HepG2 (cell line): Measurements from ENCODE around the gene SYTL3. TPM values are rescaled to one million over a fixed set of nuclear protein-coding genes. Genes with fewer than 3 reads are reported as not detected.
A peak's percentile ranks its signal among the peaks of the same experiment; 100 is the strongest.

ENCODE experiments used
- ATAC-seq: fragments of 200-7000 bp; cut with Tn5 transposase; 3 replicates; pipeline ENCODE4 v1.9.1; 2020; ENCODE audit warnings: mild to moderate bottlenecking, moderate library complexity
- BruUV-seq: library from RNA; stranded (reverse); fragments of 400-500 nt; replicated peaks from 2 replicates; lab custom pipeline; 2021; lab: Mats Ljungman, UMichigan
- CTCF ChIA-PET: fragments of 300-600 bp; formaldehyde crosslinking; extraction: SDS; loops from one replicate; lab custom pipeline; 2021; ENCODE audit warnings: low total read pairs, inconsistent platforms, low intra/inter-chr PET ratio; lab: Yijun Ruan, JAX
- POLR2A ChIA-PET: fragments of 350-600 bp; sonication (Branson Sonifier 250); formaldehyde crosslinking; loops from one replicate; lab custom pipeline; 2020; ENCODE audit warnings: antibody characterized with exemption, inconsistent platforms; lab: Yijun Ruan, JAX
- DNase-seq: peaks from one replicate; pipeline ENCODE4 v3.0.0-alpha.2; 2015; ENCODE audit warnings: low spot score
- FAIRE-seq: peaks from 3 replicates; lab custom pipeline; 2011; peaks lifted over from hg19 to GRCh38; lab: Jason Lieb, UNC
- H2AFZ ChIP-seq: one replicate; pipeline ENCODE4 v1.6.1; 2011; ENCODE audit warnings: low read length, inconsistent platforms
- H3K27ac ChIP-seq: fragments of 300-600 bp; 3 replicates; pipeline ENCODE4 v1.8.0; 2011; ENCODE audit warnings: mixed run types, mild to moderate bottlenecking, mixed read lengths, low read length, inconsistent platforms; ENCODE audit not compliant: insufficient read depth; ENCODE audit errors: extremely low read length
- H3K27me3 ChIP-seq, 2 experiments: fragments of 200-600 bp in 1 of 2; 2 replicates in 1 of 2; 3 replicates in 1 of 2; pipeline versions ENCODE4 v1.6.0 to v1.8.0; 2011; ENCODE audit warnings: low read length in 2 of 2, mild to moderate bottlenecking in 2 of 2, moderate library complexity in 2 of 2, inconsistent platforms in 1 of 2; ENCODE audit not compliant: insufficient read depth in 2 of 2, control insufficient read depth in 1 of 2
- H3K36me3 ChIP-seq, 2 experiments: fragments of 200-600 bp in 1 of 2; replicated peaks in 1 of 2; 2 replicates in 1 of 2; 3 replicates in 1 of 2; pipeline versions ENCODE4 v1.5.1 to v1.8.0; 2011; ENCODE audit warnings: low read length in 2 of 2, inconsistent platforms in 1 of 2; ENCODE audit not compliant: insufficient read depth in 2 of 2, control insufficient read depth in 1 of 2
- H3K4me1 ChIP-seq: 2 replicates; pipeline ENCODE4 v1.5.1; 2012; ENCODE audit warnings: low read length, inconsistent platforms; ENCODE audit not compliant: insufficient read depth
- H3K4me2 ChIP-seq: 2 replicates; pipeline ENCODE4 v1.6.0; 2011; ENCODE audit warnings: low read depth, low read length, inconsistent platforms
- H3K4me3 ChIP-seq, 3 experiments: fragments of 200-600 bp in 1 of 3; sonication (generic), shearing (Covaris generic) in 1 of 3; replicated peaks in 1 of 3; 2 replicates each; pipeline ENCODE4 v1.5.1; 2011 to 2016; ENCODE audit warnings: low read length in 3 of 3, inconsistent platforms in 2 of 3, low read depth in 2 of 3, mild to moderate bottlenecking in 2 of 3, control low read depth in 1 of 3, mixed read lengths in 1 of 3; ENCODE audit not compliant: insufficient read depth in 1 of 3
- H3K79me2 ChIP-seq: one replicate; pipeline ENCODE4 v1.6.1; 2011; ENCODE audit warnings: low read length, inconsistent platforms; ENCODE audit not compliant: insufficient read depth
- H3K9ac ChIP-seq: 2 replicates; pipeline ENCODE4 v1.6.0; 2011; ENCODE audit warnings: mild to moderate bottlenecking, low read depth, low read length, inconsistent platforms; ENCODE audit not compliant: insufficient read depth
- H3K9me3 ChIP-seq: 2 replicates; pipeline ENCODE4 v1.5.1; 2012; ENCODE audit warnings: mild to moderate bottlenecking, low read length
- H4K20me1 ChIP-seq: 2 replicates; pipeline ENCODE4 v1.6.0; 2011; ENCODE audit warnings: inconsistent platforms, mild to moderate bottlenecking, low read length, moderate library complexity; ENCODE audit not compliant: insufficient read depth
- GLI4 ChIP-seq: sonication (generic); formaldehyde crosslinking; IDR thresholded peaks from 2 replicates; pipeline ENCODE4 v1.5.1; 2020; ENCODE audit warnings: missing genetic modification reagents, mild to moderate bottlenecking, moderate library complexity, borderline replicate concordance
- KDM2A ChIP-seq: sonication (generic); formaldehyde crosslinking; IDR thresholded peaks from 2 replicates; pipeline ENCODE4 v1.4.0; 2020; ENCODE audit warnings: low read depth, missing genetic modification reagents, borderline replicate concordance
- REXO4 ChIP-seq: sonication (generic); formaldehyde crosslinking; IDR thresholded peaks from 2 replicates; pipeline ENCODE4 v1.8.0; 2022; ENCODE audit warnings: missing genetic modification reagents, mild to moderate bottlenecking, borderline replicate concordance
- TARDBP ChIP-seq: sonication (generic); formaldehyde crosslinking; IDR thresholded peaks from 2 replicates; pipeline ENCODE4 v1.8.0; 2022; ENCODE audit warnings: mild to moderate bottlenecking, missing genetic modification reagents
- ZNF282 ChIP-seq: fragments of 450-650 bp; IDR thresholded peaks from 2 replicates; pipeline ENCODE4 v1.6.1; 2018; ENCODE audit not compliant: partially characterized antibody
- ZSCAN25 ChIP-seq: sonication (generic); formaldehyde crosslinking; IDR thresholded peaks from 2 replicates; pipeline ENCODE4 v1.8.0; 2022; ENCODE audit warnings: mild to moderate bottlenecking, missing genetic modification reagents
- WGBS: methylation state at CpG from one replicate; pipeline ENCODE4 v1.1.6; 2017; ENCODE audit warnings: low lambda C conversion rate; 5-methylcytosine and 5-hydroxymethylcytosine counted together
- in situ Hi-C: cut with HindIII; loops from 2 replicates; pipeline ENCODE4 v1.10.0; 2017; ENCODE audit warnings: low pct_unique_long_range_greater_than_20kb; ENCODE audit not compliant: extremely low pct_ligation_motif_present
- intact Hi-C: fragments of 100-400 bp; cut with micrococcal nuclease; formaldehyde crosslinking; loops from one replicate; pipeline ENCODE4 v1.10.0; 2022; ENCODE audit not compliant: unreplicated experiment
- polyA plus RNA-seq, 8 experiments: library from polyadenylated mRNA; depleted of rRNA in 3 of 8; stranded (reverse) in 7 of 8; unstranded in 1 of 8; fragments of >200 nt; fragmentation: Illumina TruSeq in 4 of 8; extraction: Trizol in 4 of 8; gene quantifications; 2 replicates each; pipeline versions ENCODE4 v1.2.1 to v1.2.3, GENCODE V29; 2011 to 2016; ENCODE audit warnings: low read depth in 4 of 8, missing spikeins in 1 of 8, mixed read lengths in 1 of 8; ENCODE audit not compliant: insufficient read depth in 1 of 8
- total RNA-seq, 5 experiments: library from RNA; depleted of rRNA; stranded (reverse); fragments of >200 nt; fragmentation: Illumina TruSeq; extraction: Trizol; gene quantifications; 2 replicates each; pipeline ENCODE4 v1.2.3, GENCODE V29; 2016; ENCODE audit warnings: low read depth in 1 of 5
- TF ChIP-seq, protein P1 (sequence below): sonication (generic); formaldehyde crosslinking; IDR thresholded peaks from 2 replicates; pipeline ENCODE4 v1.4.0; 2020; ENCODE audit warnings: mild to moderate bottlenecking, missing genetic modification reagents
- TF ChIP-seq, protein P2 (sequence below): fragments of 450-650 bp; IDR thresholded peaks from 2 replicates; pipeline ENCODE4 v1.6.1; 2016
- TF ChIP-seq, protein P3 (sequence below): sonication (generic); formaldehyde crosslinking; IDR thresholded peaks from 2 replicates; pipeline ENCODE4 v1.9.0; 2022; ENCODE audit warnings: low read depth, missing genetic modification reagents
- TF ChIP-seq, protein P4 (sequence below): sonication (generic); formaldehyde crosslinking; IDR thresholded peaks from 2 replicates; pipeline ENCODE4 v1.4.0; 2020; ENCODE audit warnings: mild to moderate bottlenecking, missing genetic modification reagents

The SYTL3 gene
- total and polyA plus RNA-seq, 2 of the 13 experiments (the other 11 are each of a cell fraction or from before 2014, with no cell fraction given): 0.11 to 0.28 TPM

DNA sequence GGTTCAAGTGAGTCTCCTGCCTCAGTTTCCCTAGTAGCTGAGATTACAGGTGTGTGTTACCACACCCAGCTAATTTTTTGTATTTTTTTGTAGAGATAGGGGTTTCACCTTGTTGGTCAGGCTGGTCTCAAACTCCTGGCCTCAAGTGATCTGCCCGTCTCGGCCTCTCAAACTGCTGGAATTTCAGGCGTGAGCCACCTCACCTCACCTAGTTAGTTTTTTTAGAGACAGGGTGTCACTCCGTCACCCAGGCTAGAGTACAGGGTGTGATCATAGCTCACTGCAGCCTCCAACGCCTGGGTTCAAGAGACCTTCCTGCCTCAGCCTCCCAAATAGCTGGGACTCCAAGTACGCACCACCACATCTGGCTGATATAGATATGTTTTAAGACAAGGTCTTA is 22.9 kb downstream of the SYTL3 start (continued):
- TF ChIP-seq, protein P1, sequence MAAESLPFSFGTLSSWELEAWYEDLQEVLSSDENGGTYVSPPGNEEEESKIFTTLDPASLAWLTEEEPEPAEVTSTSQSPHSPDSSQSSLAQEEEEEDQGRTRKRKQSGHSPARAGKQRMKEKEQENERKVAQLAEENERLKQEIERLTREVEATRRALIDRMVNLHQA: no peak
- TF ChIP-seq GLI4 (CRISPR knock-in tag): no peak
- TF ChIP-seq KDM2A (CRISPR knock-in tag): no peak
- TF ChIP-seq, all 625 proteins: peak for 0

DNA sequence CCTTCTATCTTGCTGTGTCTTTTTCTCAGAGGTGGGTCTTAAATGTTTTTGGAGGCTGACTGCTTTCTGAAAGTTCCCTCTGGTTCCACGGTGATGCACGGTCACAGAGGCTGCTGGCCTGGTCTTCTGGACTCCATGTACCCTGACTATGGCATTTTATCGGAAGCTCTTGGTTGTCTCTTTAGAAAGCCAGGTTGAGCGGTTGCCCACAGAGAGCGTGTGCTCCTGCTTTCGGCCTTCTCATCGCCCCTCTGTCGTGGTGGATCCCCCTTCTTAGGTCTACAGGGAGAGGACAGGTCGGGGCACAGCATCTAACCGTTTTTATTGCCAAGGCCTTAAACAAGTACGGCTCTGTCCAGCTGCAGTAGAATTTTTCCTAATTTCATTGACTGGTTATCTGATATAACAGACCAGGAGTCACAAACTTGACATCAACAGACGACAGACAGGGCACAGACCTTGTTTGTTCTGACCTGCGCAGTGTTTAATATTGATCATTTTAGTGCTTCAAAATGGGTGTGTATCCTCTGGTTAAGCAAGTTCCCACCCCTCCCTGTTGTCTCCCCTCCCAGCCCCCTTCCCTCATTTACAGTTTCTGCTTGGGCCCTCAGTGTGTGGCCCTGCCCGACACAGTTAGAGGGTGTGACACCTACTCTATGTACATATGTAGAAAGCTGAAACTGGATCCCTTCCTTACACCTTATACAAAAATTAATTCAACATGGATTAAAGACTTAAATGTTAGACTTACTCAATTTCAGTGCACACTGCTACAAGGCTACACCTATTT is 24.7 kb downstream of the SYTL3 start:
- peak; percentile 33; the same call in 2 of the 3 replicates for ATAC-seq
- no peak overlapping the region for H3K4me2 ChIP-seq

More for the DNA sequence above, 24.7 kb downstream of the SYTL3 start:
- Histone ChIP-seq H3K27me3 (peaks cover 0 to 16% of the 10 kb centered on the region in 2 experiments; a peak in 2 of 5 replicates), H3K27ac (no peak overlapping the region), H3K9me3 (no peaks in the 10 kb centered on the region), H3K36me3 (no peaks in the 10 kb centered on the region), H2AFZ (no peak overlapping the region), H3K4me1 (no peaks in the 10 kb centered on the region), H3K4me3 (no peak overlapping the region), H4K20me1 (no peaks in the 10 kb centered on the region), H3K9ac (no peak overlapping the region), H3K79me2 (no peaks in the 10 kb centered on the region)
- DNase-seq: no peak
- 51% methylated on average over 14 of the region's 14 CpGs for WGBS
- in situ Hi-C loops: no loop called here
- CTCF ChIA-PET: no interaction called here
- intact Hi-C loops: no loop called here
- POLR2A ChIA-PET: no interaction called here
- FAIRE-seq: no peak
- no TSS peak for BruUV-seq
- TF ChIP-seq TARDBP (CRISPR knock-in tag) (no peak), REXO4 (CRISPR knock-in tag) (no peak), ZNF282 (no peak), ZSCAN25 (CRISPR knock-in tag) (no peak)
- TF ChIP-seq, protein P2, sequence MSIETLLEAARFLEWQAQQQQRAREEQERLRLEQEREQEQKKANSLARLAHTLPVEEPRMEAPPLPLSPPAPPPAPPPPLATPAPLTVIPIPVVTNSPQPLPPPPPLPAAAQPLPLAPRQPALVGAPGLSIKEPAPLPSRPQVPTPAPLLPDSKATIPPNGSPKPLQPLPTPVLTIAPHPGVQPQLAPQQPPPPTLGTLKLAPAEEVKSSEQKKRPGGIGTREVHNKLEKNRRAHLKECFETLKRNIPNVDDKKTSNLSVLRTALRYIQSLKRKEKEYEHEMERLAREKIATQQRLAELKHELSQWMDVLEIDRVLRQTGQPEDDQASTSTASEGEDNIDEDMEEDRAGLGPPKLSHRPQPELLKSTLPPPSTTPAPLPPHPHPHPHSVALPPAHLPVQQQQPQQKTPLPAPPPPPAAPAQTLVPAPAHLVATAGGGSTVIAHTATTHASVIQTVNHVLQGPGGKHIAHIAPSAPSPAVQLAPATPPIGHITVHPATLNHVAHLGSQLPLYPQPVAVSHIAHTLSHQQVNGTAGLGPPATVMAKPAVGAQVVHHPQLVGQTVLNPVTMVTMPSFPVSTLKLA: no peak
- TF ChIP-seq, protein P3, sequence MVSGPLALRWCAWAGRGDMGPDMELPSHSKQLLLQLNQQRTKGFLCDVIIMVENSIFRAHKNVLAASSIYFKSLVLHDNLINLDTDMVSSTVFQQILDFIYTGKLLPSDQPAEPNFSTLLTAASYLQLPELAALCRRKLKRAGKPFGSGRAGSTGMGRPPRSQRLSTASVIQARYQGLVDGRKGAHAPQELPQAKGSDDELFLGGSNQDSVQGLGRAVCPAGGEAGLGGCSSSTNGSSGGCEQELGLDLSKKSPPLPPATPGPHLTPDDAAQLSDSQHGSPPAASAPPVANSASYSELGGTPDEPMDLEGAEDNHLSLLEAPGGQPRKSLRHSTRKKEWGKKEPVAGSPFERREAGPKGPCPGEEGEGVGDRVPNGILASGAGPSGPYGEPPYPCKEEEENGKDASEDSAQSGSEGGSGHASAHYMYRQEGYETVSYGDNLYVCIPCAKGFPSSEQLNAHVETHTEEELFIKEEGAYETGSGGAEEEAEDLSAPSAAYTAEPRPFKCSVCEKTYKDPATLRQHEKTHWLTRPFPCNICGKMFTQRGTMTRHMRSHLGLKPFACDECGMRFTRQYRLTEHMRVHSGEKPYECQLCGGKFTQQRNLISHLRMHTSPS (CRISPR knock-in tag): no peak
- TF ChIP-seq, protein P4, sequence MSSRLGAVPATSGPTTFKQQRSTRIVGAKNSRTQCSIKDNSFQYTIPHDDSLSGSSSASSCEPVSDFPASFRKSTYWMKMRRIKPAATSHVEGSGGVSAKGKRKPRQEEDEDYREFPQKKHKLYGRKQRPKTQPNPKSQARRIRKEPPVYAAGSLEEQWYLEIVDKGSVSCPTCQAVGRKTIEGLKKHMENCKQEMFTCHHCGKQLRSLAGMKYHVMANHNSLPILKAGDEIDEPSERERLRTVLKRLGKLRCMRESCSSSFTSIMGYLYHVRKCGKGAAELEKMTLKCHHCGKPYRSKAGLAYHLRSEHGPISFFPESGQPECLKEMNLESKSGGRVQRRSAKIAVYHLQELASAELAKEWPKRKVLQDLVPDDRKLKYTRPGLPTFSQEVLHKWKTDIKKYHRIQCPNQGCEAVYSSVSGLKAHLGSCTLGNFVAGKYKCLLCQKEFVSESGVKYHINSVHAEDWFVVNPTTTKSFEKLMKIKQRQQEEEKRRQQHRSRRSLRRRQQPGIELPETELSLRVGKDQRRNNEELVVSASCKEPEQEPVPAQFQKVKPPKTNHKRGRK: no peak
